GM21526 (cell line): ENCODE measurements around the gene PIK3R1.

ENCODE experiments used
- ATAC-seq: cut with Tn5 transposase; IDR thresholded peaks from one replicate; pipeline ENCODE4 v1.9.1; 2021; ENCODE audit warnings: moderate library complexity; ENCODE audit not compliant: unreplicated experiment, low FRiP score

PIK3R1 gene

DNA sequence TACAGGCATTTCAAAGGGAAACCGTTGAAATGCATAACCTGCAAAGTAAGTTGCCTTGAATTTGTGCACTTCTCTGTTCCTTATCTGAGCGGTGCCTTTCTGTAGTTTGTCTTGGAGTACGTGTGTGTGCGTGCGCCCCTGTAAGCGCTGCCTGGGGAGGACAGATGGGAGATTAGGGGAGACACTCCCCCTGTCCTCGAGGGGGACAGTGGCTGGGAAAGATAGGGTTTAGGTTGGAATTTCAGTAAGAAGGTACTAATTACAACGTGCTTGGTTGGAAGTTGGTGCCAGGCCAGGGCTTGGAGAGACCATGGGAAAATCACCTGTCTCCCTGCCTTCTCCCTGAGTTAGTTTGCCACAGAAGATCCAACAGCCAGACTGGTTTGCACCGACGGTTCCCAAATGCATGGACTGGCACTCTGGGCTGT is 73.2 kb downstream of the PIK3R1 start:
- ATAC-seq, result no peak

DNA sequence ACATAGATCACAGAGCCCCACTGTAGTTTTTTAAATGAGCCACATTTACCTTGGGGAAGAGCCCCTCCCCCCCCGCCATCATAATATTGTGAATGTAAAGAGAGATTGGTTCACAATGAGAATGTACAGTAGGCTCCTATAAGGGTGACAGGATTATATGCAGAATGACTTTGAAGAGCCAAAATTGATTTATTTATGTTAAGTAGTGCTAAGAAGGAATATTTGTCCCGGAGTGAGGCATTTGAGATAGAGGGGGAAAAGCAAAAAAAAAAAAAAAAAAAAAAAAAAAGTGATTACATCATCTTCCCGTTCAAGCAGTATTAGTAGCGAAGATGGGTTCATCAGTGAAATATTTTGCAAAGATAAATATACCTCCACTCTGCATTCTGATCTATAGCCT is 73.9 kb downstream of the PIK3R1 start:
- no peak for ATAC-seq

DNA sequence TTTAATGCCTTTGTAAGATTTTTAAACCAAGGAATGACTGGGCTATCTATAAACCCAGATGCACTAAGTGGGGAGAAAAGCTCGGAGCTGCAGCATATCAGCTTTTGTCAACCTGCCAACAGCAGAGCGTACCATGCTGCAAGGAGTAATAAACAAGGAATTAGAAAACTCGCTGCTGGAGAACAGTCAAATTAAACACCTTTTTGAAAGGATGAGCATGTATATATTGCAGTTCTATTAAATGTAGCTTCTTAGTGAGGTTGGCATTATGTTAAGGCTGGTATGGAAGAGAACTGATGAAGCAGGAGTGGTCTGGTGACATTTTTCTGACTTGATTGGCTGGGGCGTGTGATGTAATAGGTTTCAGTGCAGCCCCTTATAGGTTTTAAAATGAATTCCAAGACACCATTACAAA is 74.7 kb downstream of the PIK3R1 start:
- ATAC-seq, result no peak

DNA sequence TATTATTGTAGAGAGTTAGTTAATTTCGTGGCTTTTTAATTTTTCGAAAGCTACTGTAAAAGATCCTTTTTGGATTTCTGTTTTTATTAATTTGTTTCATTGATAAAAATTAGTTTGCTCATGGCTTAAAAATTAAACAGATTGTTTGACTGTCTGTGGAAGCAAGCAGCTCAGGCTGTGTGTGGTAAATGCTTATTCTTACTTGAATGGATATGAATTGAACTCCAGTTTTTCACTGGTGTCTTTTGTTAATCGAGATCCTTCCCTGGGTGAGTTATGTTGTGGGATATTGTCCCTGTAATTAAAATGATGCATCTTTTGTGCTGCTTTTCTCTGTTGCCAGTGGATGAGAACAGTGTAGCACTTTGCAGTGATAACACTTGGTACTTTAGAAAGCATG is 75.3 kb downstream of the PIK3R1 start:
- ATAC-seq, result no peak

DNA sequence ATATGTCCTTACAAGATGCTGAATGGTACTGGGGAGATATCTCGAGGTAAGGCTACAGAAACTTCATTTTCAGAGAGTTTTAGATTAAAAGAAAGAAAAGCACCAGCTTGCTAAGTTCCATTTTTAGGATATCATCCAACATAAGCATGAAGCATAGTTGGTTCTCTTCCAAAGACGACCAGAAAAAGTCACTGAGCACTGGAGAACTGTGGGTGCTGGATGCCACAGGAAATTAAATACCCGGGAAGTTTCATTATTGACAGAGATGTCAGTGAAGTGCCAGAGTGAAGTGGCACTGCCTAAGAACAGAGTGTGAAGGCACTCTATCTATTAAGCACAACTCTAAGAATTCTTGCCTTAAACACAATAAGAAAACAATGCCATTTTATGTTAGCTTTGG is 76.8 kb downstream of the PIK3R1 start:
- no peak for ATAC-seq

DNA sequence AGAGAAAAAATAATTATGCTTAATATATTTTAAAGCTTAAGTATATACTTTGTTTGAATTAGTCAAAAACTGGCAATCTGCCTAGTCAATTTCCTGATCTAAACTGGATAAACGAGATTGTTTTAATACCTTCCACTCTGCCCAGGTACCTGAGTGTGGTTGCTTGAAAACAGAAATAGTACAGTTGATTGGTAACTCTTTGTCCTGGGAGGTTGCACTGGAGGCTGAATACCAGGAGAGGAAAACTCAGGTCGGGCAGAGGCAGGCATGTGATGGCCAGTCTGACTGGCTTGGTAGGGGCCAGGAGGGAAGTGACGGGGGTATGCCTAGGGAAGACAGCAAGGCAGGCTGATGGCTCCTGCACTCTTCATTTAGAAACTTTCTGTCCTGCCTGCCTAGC is 80.2 kb downstream of the PIK3R1 start:
- no peak for ATAC-seq

DNA sequence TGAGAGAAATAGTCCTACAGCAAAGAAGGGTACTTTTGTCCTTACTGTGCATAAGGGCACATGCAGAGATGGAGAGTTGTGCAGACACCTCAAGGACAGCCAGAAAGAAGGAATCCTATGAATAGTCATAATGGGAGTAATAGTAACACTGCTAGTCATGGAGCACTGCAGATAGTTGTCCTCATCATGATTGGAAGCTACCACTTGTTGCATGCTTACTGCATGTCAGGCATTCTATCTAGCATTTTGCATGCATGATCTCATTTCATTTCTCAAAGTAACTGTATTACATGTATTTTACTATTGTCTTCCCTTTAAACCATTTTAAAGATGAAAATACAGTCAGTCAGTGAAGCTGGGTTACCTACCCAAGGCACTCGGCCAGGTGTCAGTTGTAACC is 81.3 kb downstream of the PIK3R1 start:
- no peak for ATAC-seq

DNA sequence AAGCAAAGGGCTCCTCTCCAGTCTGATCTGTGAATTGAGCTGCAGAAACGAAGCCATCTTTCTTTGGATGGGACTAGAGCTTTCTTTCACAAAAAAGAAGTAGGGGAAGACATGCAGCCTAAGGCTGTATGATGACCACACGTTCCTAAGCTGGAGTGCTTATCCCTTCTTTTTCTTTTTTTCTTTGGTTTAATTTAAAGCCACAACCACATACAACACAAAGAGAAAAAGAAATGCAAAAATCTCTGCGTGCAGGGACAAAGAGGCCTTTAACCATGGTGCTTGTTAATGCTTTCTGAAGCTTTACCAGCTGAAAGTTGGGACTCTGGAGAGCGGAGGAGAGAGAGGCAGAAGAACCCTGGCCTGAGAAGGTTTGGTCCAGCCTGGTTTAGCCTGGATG is 82.1 kb downstream of the PIK3R1 start:
- ATAC-seq, result no peak

DNA sequence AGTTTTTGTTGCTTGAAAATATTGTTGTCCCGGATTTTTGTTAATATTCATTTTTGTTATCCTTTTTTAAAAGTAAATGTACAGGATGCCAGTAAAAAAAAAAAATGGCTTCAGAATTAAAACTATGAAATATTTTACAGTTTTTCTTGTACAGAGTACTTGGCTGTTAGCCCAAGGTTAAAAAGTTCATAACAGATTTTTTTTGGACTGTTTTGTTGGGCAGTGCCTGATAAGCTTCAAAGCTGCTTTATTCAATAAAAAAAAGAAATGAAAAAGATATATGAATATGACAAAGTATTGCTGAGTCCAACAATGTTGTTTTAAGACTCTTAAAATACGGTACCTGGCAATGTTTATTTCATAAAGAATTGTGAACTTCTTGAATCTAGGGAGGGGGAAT is 82.9 kb downstream of the PIK3R1 start:
- no peak for ATAC-seq

DNA sequence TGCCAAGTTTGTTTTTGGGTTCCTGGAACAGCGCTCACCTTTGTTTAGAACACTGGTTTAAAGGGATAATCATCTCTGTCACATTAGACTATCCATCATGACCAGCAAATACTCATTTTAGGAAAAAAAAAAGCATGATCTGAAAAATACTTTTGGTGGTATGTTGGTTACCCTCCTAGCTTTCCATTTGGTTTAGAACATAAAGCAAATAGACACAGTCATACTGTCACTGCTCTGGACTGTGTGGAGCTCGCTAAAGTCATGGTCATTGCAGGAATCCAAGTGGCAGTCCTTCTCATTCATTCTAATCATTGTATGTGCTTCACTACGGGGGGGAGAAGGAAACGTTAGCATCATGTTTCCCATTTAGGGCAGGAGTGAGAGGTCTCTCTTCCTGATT is 83.5 kb downstream of the PIK3R1 start:
- no peak for ATAC-seq

DNA sequence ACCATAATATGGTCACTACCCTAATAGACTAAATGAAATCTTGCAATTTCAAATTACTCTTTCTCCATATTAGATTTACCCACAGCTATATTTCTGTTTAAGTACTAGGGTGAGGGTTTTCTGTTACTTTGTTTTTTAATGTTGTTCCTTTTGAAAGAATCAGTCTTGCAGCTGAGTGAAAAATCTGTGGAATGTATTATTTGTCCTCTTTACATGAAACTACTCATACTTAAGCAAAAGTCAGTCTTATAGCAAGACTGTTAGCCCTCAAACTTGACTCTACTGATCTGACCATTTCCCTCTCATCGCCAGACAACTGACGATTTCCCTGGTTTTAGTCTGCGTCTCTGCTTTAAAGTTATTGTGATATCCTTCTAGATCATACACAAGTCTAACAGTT is 84.0 kb downstream of the PIK3R1 start:
- ATAC-seq, result no peak

DNA sequence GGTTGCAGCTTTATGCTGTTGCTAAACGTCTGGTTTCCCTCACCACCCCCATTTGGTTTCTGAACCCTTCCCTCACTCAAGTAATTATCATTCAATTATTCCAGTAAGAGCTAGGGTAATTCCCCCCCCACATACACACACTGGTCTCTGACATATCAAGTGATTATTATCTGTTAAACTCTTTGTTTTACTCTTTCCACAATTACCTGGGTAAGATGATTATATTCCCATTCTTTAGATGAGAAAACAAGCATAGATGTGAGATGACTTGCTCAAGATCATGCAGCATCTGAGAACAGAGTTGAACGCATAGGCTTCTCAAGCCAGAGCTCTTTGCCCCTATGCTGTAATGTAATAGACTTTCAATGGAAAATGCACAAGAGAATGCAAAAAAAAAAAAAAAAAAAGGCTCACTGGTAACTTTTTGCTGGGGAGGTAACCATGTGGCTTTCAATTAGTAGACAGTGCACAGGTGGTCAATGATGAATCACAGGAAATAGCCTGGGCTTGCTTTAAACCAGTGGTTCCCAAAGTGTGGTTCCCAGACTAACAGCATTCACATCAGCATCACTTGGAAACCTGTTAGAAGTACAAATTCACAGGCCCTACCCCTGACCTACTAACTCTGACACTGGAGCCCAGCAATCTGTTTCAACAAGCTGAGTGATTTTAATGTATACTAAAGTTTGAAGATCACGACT is 87.6 kb downstream of the PIK3R1 start:
- no peak for ATAC-seq

DNA sequence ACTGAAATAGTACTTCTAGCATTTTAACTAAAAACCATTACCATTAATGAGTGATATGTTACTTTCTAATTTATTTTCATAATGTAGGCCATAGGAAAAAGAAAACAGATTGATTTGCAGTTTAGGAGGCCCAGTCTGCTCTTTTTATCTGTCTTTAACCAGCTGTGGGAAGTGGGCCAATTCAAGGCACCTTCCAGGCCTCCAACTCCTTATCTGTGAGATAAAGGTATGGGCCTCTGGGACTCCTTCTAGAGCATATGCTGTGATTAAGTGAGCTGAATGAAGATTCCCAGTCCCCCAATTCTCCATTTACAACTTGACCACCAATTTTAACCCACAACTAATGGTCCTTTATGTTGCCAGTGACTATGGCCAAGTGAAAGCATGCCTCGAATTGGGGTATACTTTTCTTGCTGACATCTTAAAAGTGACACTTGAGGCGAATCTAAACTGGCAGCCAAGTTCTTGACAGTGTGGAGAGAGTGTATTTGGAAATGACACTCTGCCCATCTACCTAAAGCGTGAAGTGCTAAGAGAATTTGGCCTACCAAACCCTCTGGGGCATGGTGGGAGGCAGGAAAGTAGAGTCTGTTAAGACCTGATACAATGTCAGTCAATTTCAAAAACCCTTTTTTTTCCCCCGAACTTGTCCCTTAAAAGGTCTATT is 88.3 kb downstream of the PIK3R1 start:
- no peak for ATAC-seq

DNA sequence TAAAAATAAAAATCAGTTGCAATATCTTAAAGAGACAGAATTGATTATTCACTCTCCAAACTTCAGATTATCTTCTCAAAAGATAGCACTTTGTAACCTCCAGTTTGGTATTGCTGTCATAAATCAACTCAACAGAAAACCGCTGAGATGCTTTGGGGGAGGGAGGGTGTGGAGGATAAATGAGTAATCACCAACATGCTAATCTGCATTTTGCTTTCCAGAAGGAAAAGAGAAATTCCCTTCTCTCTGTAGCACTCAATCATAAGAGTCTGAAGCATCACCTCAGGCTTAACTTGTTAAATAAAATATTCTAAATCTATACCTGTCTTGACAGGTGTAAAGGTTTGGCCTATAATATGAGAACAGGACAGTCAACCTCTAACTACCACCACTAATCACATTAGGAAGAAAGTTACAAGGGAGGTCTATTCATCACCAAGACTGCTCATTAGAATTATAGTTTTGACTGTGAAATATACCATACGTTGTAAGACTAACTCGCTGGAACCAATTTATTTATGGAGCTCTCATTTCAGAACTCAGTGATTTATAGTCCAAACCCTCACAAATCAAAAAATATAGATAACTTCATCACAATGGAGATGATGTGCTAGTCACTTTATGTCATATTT is 89.0 kb downstream of the PIK3R1 start:
- ATAC-seq, result no peak

DNA sequence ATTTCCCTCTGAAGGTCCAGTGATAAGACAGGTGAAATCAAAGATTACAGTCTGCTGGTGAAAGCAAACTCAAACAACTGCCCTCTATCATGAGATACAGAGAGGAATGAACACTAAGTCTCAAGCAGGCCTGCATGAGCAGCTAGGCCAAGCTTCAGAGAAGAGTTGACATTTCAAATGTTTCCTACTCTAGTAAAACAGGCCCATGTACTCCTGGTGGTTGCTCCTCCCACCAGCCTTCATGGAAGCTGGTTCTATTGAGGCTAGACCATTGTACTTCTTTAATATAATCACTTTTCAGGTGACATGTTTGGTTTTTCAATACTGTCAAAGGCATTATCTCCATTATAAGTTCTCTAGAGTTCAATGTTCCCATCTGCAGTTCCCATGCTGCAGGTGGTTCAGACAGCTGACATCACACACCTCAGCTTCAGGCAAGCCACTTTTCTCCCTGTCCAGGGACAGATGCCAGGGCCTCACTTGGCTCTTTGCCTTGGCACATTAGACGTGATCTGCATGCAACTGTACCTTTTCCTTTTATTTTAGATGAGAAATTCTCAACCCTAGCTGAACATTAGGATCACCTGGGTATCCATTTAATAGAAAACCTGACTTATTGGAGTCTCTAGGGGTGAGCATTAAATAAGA is 89.8 kb downstream of the PIK3R1 start:
- no peak for ATAC-seq

DNA sequence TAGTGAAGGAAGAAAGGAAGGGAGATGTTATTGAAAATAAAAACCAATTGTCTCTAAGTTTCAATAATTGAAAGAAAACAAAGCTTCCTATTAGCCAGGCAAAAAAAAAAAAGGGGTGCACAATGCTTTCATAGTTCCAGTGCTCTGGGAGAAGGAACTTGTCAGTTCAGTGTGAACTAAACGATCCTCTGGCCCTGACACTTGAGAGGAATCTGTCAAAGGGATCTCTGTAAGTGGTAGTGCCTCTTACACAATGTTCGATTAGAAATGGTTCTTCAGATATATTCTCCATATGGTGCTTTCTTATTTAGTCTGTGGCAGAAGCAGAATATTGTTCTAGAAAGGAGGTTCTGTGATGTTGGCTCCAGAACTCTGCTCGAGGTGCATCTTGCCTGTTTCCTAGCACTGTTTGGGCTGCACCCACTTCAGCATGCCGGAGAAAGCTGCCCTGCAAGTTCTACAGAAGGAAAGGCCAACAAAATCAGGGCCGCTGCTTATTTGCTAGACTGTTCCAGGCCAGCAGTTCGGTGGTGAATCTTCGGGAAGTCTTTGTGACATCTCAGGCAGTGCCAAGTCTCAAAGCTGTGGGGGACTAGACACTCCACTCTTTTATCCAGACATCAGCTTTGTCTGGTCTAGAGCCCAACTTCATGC is 90.9 kb downstream of the PIK3R1 start:
- no peak for ATAC-seq

DNA sequence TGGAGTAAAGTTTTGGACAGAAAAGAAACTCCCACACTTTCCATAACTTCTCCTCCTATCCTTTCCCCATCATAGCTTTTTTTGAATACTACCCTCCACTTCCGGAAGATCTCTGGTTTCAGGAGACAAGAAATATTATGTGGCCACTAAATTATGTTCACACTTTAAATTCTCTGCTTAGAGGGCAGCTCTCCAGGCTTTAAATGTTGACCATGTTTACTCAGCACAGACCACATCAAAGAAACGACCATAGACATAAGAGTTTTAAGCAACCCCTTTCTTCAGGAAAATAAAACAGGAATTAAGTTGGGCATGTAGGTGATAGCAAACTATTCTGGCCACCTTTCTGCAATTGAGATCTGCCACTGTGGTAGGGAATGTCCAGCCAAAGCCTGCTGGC is 97.8 kb downstream of the PIK3R1 start:
- no peak for ATAC-seq

DNA sequence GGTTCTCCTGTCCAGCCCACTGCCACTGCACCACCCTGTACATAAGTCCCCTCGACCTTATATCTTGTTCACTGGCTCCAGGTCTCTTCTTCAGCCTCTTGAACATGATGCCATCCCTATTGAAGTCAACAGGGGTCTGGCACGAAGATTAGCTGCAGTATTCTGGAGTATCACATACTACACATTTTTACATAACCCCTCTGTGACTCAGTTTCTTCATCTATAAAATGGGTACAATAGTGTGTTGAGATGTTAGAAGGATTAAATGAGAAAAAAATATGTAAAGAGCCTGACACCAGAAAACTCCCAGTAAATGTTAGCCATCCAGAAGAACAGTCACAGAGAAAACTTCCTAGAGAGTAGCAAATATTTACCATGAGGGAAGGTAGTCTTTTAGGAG is 98.9 kb downstream of the PIK3R1 start:
- ATAC-seq, result no peak

DNA sequence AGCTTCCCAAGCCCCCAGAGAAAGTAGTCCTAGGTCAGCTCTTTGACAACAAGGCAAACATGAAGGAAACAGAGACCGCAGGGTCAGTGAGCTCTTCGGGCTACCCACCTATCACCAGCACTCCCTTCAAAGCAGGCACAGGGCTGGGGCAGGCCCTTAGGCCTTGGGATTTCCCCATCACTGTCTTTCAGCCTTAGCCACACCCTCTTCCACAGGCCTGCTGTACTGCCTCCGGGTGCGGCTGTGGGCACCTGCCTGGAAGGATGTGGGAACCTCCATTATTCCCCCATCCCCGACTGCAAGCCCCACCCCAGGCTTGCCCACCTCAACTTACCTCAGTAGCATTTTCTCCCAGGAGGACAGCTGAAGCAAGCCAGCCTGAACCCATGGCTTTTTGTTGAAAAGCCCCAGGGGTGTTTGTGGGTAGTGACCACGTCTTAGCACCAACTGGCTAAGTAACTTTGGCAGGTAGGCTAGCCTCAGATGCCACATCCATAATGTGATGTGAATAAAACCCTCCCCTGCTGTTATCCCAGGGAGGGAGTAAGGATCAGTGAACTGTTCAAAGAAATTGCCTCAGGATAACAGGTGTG is 100.2 kb downstream of the PIK3R1 start:
- peak; percentile 90 for ATAC-seq

DNA sequence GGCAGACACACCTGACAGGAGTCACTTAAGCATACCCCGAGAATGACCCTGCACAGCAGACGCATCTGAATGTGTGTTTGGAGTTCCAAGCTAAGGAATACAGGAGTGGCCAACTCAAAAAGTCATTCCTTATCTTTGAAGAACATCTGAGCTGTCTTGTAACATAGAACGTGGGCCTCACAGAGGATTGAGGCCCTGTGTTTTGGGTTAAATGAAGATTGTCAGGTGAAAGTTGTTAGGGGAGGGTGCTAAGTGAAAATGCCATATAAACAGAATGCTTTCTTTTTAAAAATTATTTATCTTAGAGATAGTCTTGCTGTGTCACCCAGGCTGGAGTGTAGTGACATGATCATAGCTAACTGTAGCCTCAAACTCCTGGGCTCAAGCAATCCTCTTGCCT is 100.9 kb downstream of the PIK3R1 start:
- ATAC-seq, result no peak

DNA sequence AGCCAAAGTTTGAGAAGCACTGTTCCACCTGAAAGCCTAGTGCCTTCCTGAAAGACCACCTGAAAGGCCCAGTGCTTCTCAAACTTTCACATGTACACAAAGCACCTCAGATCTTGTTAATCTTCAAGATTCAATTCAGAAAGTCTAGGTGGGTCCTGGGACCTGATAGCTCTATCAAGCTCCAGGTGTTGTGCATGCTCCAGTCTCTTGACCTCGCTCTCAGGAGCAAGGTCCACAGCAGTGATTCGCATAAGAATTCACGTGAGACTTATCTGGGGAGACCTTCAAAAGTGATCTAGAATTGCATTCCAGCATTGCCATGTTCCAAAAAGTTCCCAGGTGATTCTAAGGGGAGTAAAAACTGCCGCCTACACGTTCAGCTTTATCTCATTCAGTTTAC is 102.1 kb downstream of the PIK3R1 start:
- no peak for ATAC-seq
